SIG-M5 (cell line): ENCODE results near the gene P2RX6.
"Not testable (repeated sequence)": the region's sequence is repeated elsewhere in the genome, so short reads cannot be mapped to it uniquely, and the experiment has no call there.

Experiments
- DNase-seq: peaks from one replicate; lab custom pipeline; 2025; lab: John Stamatoyannopoulos, UW

The P2RX6 gene

GRCh38 chr22:21031545-21032036 is 16.6 kb downstream of the P2RX6 start:
- no peak for DNase-seq

- DNase-seq: no peak
These were observed 17.3 kb downstream of the P2RX6 start, which contains the start of gene SLC7A4 for GRCh38 chr22:21032037-21032867. SLC7A4 (minus strand) TSS chr22:21032561; CDS start chr22:21031812, 749 bp downstream.

DNA sequence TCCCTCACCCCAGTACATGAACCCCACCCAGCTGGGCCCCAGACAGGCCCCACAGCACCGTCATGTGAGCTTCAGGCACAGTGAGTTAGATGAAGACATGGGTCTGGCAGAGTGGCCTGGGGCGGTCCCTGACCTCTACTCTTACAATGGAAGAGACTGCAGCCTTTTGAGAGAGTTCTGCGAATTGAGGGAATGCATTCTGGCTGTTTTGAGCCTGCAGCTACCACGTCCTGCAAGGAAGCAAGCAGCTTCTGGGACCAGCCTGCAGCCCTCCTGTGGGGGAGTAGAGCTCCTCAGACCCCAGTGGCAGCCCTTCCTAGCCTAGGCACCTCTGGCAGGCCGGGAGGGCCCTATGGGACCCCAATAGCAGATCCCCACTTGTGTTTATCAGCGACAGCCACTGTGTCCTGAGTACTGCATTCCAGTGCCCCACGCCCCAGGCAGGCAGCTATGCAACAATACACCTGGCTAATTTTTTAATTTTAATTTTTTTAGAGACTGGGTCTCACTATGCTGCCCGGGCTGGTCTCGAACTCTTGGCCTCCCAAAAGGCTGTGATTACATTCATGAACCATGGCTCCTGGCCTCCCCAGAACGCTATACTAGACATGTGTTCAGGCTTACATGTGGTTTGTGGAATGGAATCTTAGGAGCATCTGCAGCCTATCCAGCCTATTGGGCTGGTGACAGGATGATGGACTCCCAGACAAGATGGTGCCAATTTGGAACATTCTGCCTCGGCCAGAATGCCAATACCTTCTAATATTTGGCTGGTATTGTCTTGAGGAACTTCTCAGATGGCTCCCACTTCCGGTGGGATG is 18.1 kb downstream of the P2RX6 start:
- no peak for DNase-seq

DNA sequence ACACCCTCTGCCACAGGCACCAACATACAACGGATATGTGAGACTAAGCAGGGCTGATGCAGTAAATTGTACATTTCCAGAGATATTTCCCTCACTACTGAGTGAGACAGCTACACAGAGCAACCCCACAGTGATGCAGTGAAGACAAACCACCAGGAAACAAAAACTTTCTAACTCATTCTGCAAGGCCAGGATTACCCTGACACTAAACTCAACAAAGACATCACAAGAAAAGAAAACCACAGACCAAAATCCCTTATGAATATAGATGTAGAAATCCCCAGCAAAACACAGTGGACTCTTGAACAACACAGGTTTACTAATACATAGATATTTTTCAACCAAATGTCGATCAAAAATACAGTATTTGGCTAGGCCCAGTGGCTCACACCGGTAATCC is 18.9 kb downstream of the P2RX6 start:
- DNase-seq: no peak

DNA sequence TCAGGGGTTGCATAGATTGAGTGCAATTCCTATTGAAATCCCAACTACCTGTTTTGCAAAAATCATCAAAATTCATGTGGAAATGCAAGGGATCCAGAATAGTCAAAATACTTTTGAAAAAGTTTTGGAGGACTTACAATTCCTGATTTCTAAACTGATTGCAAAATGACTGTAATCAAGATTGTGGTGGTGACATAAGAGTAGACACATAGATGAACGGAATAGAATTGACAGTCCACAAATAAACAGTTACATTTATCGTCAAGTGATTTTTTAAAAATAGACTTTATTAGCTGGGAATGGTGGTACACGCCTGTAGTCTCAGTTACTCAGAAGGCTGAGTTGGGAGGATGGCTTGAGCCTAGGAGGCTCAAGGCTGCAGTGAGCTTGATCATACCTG is 20.0 kb downstream of the P2RX6 start:
- DNase-seq: no peak

GRCh38 chr22:21038405-21038804 is 23.4 kb downstream of the P2RX6 start:
- no peak for DNase-seq

- DNase-seq: not testable (repeated sequence)
These were observed 24.2 kb downstream of the P2RX6 start for GRCh38 chr22:21039158-21039557.

- no peak for DNase-seq
These were observed 27.0 kb downstream of the P2RX6 start for GRCh38 chr22:21041937-21042336.

- no peak for DNase-seq
These were observed 28.3 kb downstream of the P2RX6 start for GRCh38 chr22:21042978-21043859.

DNA sequence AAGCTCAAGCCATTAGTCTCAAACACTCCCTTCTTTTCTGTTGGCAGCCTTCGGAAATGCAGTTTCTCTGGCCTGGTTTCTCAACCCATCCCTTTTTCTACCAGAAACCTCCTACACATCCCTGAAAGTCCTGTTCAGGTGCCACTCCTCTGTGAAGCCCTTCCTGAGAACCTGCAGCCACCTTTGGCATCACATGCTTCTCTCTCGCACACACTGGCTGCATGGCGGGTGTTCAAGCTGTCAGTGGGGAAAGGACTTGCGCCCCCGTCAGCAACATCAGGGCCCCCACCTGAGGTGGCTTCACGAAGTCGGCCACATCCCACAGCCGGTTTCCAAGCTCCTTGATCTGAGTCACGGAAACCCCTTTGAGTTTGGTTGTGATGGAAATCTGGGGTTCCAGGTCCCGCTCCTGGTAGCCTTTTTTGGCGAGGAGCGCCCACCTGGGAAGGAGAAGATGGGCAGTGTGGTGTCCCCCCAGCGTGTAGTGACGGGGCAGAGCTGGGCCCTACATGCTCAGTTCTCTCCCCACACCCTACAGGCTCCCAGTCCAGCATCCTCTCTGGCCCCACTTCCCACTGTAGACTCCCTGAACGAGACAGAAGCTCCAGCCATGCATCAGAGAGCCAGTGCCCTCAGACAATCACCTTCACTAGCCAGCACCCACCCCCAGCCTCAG is 29.0 kb downstream of the P2RX6 start:
- no peak for DNase-seq

DNA sequence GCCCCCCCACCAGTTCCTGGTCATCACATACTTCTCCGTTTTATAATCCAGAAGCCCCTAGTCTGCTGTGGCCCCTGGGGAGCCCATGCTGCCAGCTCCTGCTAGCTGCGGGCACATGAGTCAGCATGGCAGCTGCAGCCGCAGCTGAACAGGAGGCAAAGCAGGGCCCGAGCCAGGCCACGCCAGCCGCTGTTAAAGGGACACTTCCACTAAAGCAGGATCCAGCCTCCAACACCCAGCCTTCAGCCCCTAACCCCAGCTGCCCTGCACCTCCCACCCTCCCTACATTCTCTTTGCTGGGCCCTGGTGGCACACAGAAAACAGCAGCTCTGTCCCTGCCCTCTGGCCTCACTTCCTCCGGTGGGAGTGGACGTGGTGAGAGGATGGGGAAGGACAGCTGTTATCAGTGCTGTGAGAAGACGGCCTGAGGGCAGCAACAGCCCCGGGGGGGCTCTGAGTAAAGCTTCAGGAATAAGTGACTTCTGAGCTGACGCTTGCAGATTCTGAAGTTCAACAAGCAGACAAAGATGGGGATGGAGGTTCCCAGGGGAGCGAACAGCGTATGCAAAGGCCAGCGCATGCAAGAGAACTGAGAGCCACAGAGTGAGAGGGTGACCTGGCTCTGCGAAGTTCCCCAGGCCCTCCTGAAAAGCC is 30.1 kb downstream of the P2RX6 start:
- no peak for DNase-seq

- DNase-seq: no peak
These were observed 30.8 kb downstream of the P2RX6 start, which contains the start of gene LRRC74B for GRCh38 chr22:21045585-21046294. LRRC74B (plus strand) TSS chr22:21045946; CDS start chr22:21045987, 41 bp downstream.

DNA sequence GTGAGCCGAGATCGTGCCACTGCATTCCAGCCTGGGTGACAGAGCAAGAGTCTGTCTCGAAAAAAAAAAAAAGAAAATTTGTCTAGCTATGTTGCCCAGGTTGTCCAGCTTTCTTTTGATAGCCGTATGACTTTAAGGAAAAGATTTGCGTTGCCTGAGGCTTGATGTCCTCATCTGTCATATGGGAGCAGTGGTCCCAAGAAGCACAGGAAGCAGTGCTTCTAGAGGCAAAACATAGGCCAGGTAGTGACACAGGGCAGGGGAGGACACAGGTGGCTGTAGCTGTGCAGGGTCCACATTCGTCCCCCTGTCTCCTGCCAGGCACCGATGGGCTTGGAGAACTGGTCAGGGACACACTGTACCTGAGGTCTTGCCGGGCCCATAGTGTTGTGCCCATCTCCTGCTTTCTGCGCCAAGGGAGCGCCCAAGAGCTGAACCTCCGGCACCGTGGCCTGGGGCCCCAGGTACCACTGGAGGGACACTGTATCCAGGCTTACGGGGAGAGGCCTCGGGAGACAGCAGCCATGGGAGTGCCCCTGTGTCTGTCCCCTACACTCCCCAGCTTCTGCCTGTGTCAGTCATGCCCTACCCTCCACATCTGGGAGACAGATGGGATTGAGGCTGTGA is 32.2 kb downstream of the P2RX6 start:
- DNase-seq: no peak

GRCh38 chr22:21047730-21048129 is 32.8 kb downstream of the P2RX6 start:
- no peak for DNase-seq

- not testable (repeated sequence) for DNase-seq
These were observed 33.5 kb downstream of the P2RX6 start for GRCh38 chr22:21048448-21048847.

GRCh38 chr22:21048965-21049364 is 34.0 kb downstream of the P2RX6 start:
- not testable (repeated sequence) for DNase-seq

- DNase-seq: no peak
These were observed 36.3 kb downstream of the P2RX6 start for GRCh38 chr22:21051145-21051830.

DNA sequence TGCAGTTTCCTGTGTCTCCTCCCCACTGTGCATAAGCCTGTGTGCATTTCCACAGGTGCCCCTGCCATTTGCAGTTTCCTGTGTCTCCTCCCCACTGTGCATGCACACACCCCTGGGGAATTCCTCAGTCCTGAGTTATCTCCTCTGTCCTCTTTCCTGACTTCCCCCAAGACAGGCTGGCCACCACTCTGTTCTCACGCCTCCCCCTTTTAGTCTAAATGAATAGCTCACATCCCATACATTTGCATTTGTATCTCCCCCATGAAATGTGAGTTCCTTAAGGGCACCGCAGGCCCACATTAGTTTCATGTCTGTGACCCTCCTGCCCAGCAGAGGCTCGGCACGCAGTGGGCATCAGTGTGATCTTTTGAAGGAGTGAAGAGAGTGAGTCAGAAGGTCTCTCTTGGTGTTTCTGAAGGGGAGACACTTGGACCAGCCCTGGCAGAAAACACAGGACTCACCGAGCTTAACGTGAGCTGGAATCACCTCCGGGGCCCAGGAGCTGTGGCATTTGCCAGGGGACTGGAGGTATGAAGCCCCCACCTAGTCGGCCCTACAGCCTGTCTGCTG is 37.0 kb downstream of the P2RX6 start:
- no peak for DNase-seq
